ENCODE results near the gene C2CD4C. TPM values are rescaled to one million over a fixed set of nuclear protein-coding genes. Genes with fewer than 3 reads are reported as not detected.
"Not testable (repeated sequence)": the region's sequence is repeated elsewhere in the genome, so short reads cannot be mapped to it uniquely, and the experiment has no call there.

Gene C2CD4C
- total RNA-seq, 2 donors from 2014 or later = 0.13 to 0.40 TPM

DNA sequence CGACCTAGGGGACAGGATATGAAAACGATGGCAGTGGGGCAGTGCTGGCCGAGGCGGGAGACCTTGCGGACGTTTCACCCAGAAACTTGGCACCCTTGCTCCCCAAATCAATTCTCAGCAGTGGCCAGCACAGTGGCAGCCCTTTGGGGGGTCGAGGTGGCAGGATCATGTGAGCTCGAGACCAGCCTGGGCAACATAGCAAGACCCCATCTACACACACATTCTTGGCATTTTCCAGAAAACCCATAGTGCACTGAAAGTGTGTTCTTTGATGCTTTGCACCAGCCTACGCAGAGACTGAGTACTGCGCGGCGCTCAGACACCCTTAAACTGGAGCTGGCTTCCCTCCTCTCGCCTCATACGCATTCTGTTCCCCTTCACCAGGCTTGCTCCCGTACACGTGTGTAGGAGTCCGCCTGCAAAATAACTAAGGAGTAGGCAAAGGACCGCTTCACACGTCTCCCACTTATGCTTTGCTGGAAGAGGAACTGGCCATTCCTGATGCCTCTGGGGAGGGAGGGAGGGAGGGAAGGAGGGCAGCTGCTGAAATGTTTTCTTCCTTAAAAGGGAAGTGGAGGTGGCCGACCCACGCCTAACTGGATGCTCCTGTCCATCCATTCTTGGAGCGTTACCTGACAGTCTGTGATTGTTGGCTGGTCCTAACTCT, 40.9 kb downstream of the C2CD4C start:
- H3K27me3 Mint-ChIP-seq = peaks cover 38% of the 10 kb centered on the region
- no peaks in the 10 kb centered on the region for H3K9me3 Mint-ChIP-seq
- no peaks in the 10 kb centered on the region for H3K36me3 Mint-ChIP-seq (ENCODE audit: low read depth)
- no peak for ATAC-seq (replicated peaks)
- H3K4me3 Mint-ChIP-seq = no peak overlapping the region
- no peaks in the 10 kb centered on the region for H3K4me1 Mint-ChIP-seq
- H3K27ac Mint-ChIP-seq = no peak overlapping the region

DNA sequence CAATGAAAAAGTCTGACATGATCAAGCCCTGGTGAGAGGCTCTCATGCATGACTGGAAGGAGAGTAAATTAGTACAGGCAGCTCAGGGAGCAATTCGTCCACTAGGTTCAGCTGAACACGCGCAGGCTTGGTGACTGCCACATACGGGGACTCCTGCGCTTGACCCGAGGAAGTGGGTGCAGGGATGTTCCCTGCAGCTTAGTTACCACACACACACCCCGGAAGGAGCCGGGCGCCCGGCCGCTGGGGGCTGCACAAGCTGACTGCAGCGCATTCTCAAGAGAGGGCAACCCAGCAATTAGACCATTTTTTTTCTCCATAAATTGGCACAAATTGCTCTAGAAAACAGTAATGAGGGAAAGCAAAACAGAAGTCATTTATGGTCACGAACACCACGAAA, 41.4 kb downstream of the C2CD4C start:
- H3K27me3 Mint-ChIP-seq = peaks cover 38% of the 10 kb centered on the region
- ATAC-seq (replicated peaks) = no peak
- H3K27ac Mint-ChIP-seq = no peak overlapping the region
- no peaks in the 10 kb centered on the region for H3K4me1 Mint-ChIP-seq
- no peaks in the 10 kb centered on the region for H3K36me3 Mint-ChIP-seq (ENCODE audit: low read depth)
- H3K9me3 Mint-ChIP-seq = no peaks in the 10 kb centered on the region
- no peak overlapping the region for H3K4me3 Mint-ChIP-seq

DNA sequence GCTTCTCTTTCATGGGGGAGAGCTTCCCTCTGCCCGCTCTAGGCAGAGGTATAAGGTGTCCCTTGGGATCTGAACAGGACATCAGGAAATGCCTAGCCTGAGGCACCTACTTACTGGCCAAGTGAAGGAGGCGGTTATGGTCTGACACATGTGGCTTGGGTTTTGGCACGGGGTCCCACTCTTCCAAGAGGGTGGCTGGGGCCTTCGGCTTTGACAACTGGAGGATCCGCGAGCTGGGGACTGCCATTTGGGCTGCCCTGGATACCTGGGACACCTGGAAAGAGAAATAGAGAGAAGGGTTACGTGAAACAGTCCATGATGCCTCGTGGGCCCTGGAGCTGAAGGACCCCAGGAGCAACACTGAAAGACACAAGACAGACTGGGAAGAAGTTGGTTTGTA, 42.0 kb downstream of the C2CD4C start:
- no peaks in the 10 kb centered on the region for H3K4me1 Mint-ChIP-seq
- peaks cover 35% of the 10 kb centered on the region for H3K27me3 Mint-ChIP-seq
- no peak overlapping the region for H3K4me3 Mint-ChIP-seq
- H3K27ac Mint-ChIP-seq = no peak overlapping the region
- H3K36me3 Mint-ChIP-seq (ENCODE audit: low read depth) = no peaks in the 10 kb centered on the region
- H3K9me3 Mint-ChIP-seq = no peaks in the 10 kb centered on the region
- ATAC-seq (replicated peaks) = no peak

GRCh38 chr19:366205-366783, 42.7 kb downstream of the C2CD4C start:
- no peak overlapping the region for H3K27ac Mint-ChIP-seq
- no peaks in the 10 kb centered on the region for H3K9me3 Mint-ChIP-seq
- H3K27me3 Mint-ChIP-seq = peaks cover 29% of the 10 kb centered on the region
- H3K4me3 Mint-ChIP-seq = no peak overlapping the region
- H3K4me1 Mint-ChIP-seq = no peaks in the 10 kb centered on the region
- no peak for ATAC-seq (replicated peaks)
- H3K36me3 Mint-ChIP-seq (ENCODE audit: low read depth) = no peaks in the 10 kb centered on the region

DNA sequence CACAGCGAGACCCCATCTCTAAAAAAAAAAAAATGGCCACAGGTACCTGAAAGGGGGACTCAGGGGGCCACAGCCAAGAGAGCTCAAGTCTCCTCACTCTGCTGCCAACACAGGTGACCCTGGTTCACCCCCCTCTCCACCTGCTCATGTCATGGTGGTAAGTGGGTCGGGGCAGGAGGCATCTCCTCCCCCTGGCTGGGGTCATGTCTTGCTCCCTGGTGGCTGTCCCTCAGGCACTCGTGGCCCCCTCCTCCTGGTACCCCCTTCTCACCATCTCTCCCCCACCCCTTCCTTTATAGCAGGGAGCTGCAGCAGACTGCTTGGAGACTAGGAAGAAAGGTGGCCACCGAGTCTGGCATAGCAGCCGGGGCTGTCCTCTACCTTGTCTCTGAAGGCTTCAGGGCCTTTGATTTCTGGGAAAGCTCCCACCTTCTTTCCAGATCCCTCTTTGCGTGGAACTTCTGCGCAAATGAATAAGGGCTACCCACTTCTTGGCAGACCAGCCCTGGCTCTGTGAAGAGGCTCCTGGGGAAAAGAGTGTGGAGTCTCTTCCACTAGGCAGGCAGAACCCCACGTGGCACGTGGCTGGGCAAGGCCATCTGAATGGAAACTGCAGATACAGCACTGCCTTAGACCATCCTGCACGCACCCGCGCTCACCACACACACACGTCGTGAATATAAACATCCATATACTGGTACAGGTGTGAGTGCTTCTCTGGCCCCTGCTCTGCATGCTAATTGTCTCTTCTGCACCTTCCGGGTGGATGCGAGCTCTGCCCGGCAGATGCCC, 44.3 kb downstream of the C2CD4C start:
- Mint-ChIP-seq H3K36me3 (ENCODE audit: low read depth) (no peaks in the 10 kb centered on the region), H3K4me3 (no peak overlapping the region), H3K4me1 (no peaks in the 10 kb centered on the region), H3K9me3 (no peaks in the 10 kb centered on the region), H3K27ac (no peak overlapping the region), H3K27me3 (peaks cover 27% of the 10 kb centered on the region)
- ATAC-seq (replicated peaks) = no peak

DNA sequence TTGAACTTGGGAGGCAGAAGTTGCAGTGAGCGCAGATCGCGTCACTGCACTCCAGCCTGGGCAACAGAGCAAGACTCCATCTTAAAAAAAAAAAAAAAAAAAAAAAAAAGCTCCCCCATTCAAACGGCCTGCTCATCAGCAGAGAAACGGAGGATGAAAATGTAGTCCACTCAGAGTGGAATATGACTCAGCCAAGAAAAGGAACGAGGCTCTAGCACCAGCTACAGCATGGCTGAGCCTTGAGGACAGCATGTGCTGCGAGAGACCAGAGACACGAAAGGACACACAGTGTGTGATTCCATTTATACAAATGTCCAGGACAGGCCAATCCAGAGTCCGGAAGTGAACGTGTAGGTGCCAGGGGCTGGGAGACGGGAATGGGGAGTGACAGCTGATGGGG, 46.3 kb downstream of the C2CD4C start:
- Mint-ChIP-seq H3K27ac (no peak overlapping the region), H3K4me1 (no peaks in the 10 kb centered on the region), H3K9me3 (no peaks in the 10 kb centered on the region), H3K27me3 (peaks cover 22% of the 10 kb centered on the region), H3K36me3 (ENCODE audit: low read depth) (no peaks in the 10 kb centered on the region), H3K4me3 (no peak overlapping the region)
- no peak for ATAC-seq (replicated peaks)

- Mint-ChIP-seq H3K27ac (no peak overlapping the region), H3K4me3 (no peak overlapping the region)
Observed at GRCh38 chr19:362154-362553, 46.8 kb downstream of the C2CD4C start.

DNA sequence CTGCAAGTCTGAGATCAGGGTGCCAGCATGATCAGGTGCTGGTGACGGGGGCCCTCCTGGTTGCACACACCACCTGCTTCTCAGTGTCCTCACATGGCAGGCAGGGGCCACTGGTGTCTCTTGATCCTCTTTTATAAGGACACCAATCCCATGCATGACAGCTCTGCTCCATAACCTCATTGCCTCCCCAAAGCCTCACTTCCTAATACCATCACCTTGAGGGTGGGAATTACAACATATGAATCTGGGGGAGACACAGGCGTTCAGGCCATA, 49.4 kb downstream of the C2CD4C start:
- H3K36me3 Mint-ChIP-seq (ENCODE audit: low read depth) = no peaks in the 10 kb centered on the region
- H3K4me3 Mint-ChIP-seq = no peak overlapping the region
- peaks cover 5% of the 10 kb centered on the region for H3K9me3 Mint-ChIP-seq
- no peaks in the 10 kb centered on the region for H3K4me1 Mint-ChIP-seq
- H3K27me3 Mint-ChIP-seq = peaks cover 7% of the 10 kb centered on the region
- H3K27ac Mint-ChIP-seq = no peak overlapping the region
- no peak for ATAC-seq (replicated peaks)

More at GRCh38 chr19:362154-362553, 46.8 kb downstream of the C2CD4C start:
- no peaks in the 10 kb centered on the region for H3K36me3 Mint-ChIP-seq (ENCODE audit: low read depth)
- no peaks in the 10 kb centered on the region for H3K4me1 Mint-ChIP-seq
- ATAC-seq (replicated peaks) = no peak
- H3K27me3 Mint-ChIP-seq = peaks cover 16% of the 10 kb centered on the region
- no peaks in the 10 kb centered on the region for H3K9me3 Mint-ChIP-seq

DNA sequence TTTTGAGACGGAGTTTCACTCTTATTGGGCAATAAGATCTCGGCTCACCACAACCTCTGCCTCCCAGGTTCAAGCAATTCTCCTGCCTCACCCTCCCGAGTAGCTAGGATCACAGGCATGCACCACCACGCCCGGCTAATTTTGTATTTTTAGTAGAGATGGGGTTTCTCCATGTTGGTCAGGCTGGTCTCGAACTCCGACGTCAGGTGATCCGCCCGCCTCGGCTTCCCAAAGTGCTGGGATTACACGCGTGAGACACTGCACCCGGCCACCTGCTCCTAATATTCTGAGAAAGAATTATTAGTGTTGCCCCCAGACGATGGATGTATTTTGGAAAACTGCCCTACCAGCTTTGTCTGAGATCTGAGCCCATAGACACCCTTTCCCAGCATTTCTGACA, 53.4 kb downstream of the C2CD4C start:
- peaks cover 19% of the 10 kb centered on the region for H3K9me3 Mint-ChIP-seq
- not testable (repeated sequence) for H3K27ac Mint-ChIP-seq; H3K36me3 Mint-ChIP-seq (ENCODE audit: low read depth); H3K4me1 Mint-ChIP-seq; ATAC-seq (replicated peaks); H3K4me3 Mint-ChIP-seq; H3K27me3 Mint-ChIP-seq

Other genes starting within 250 kb of the C2CD4C start
- gene PLPP2, start 117.7 kb downstream of the C2CD4C start, total RNA-seq = 1 to 10 TPM; 1.3 to 3.8 TPM
- 10 to 100 TPM; 23.2 TPM for gene MIER2, start 64.4 kb downstream of the C2CD4C start, total RNA-seq
- gene SHC2, start 51.9 kb upstream of the C2CD4C start, total RNA-seq = under 1 TPM in 1 of 2 donors, not detected in 1; 0.26 TPM
- gene MADCAM1, start 87.3 kb upstream of the C2CD4C start, total RNA-seq = under 1 TPM in 1 of 2 donors, not detected in 1; 0.29 TPM
- 10 to 100 TPM in 1 of 2 donors, 1 to 10 TPM in 1; 6.3 to 14.1 TPM for gene TPGS1, start 98.3 kb upstream of the C2CD4C start, total RNA-seq
- gene CDC34, start 122.6 kb upstream of the C2CD4C start, total RNA-seq = 10 to 100 TPM; 31.4 to 44.5 TPM
- gene GZMM, start 134.9 kb upstream of the C2CD4C start, total RNA-seq = 10 to 100 TPM; 30.5 to 31.3 TPM
- gene BSG, start 163.4 kb upstream of the C2CD4C start, total RNA-seq = 100 to 1,000 TPM; 170 to 244 TPM
- under 1 TPM; 0.58 to 0.98 TPM for gene HCN2, start 180.7 kb upstream of the C2CD4C start, total RNA-seq
- gene POLRMT, start 224.4 kb upstream of the C2CD4C start, total RNA-seq = 10 to 100 TPM; 46.1 to 59.8 TPM
- gene FGF22, start 230.7 kb upstream of the C2CD4C start, total RNA-seq = 1 to 10 TPM in 1 of 2 donors, not detected in 1; 1.7 TPM